ENCODE data around the gene GPRASP1. TPM values are rescaled to one million over a fixed set of nuclear protein-coding genes. Genes with fewer than 3 reads are reported as not detected.
A peak's percentile ranks its signal among the peaks of the same experiment; 100 is the strongest.

Gene GPRASP1
- total and polyA plus RNA-seq, 4 donors, result 0.51 to 3.8 (median 1.9) TPM

DNA sequence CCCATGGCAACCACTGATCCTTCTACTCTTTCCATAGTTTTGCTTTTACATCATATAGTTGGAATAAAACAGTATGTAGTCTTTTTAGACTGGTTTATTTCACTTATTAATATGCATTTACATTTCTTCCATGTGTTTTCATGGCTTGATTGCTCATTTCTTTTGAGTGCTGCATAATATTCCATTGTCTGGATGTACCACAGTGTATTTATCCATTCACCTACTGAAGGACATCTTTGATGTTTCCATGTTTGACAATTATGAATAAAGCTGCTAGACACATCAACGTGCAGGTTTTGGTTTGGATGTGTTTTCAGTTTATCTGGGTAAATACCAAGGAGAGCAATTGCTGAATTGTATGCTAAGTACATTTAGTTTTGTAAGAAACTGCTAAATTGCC lies 13.7 kb upstream of the GPRASP1 start:
- Histone ChIP-seq H3K9me3 (ENCODE audit: control insufficient read depth in 4 of 4, low read length in 3 of 4) (no peaks in the 10 kb centered on the region), H3K36me3 (ENCODE audit: control insufficient read depth in 4 of 4, insufficient read depth in 3 of 4, low read depth in 1 of 4, low read length in 3 of 4) (peaks cover 0 to 1% (median 0%) of the 10 kb centered on the region in 4 donors), H3K27me3 (ENCODE audit: control insufficient read depth in 4 of 4, insufficient read depth in 4 of 4, low read length in 3 of 4) (no peaks in the 10 kb centered on the region), H3K4me3 (ENCODE audit: low read depth in 1 of 3, low read length in 3 of 3) (no peak overlapping the region), H3K4me1 (ENCODE audit: control insufficient read depth in 4 of 4, insufficient read depth in 4 of 4, low read length in 3 of 4) (no peaks in the 10 kb centered on the region), H3K9ac (ENCODE audit: low read depth in 1 of 2, low read length in 2 of 2) (no peak overlapping the region), H3K27ac (ENCODE audit: low read depth in 1 of 2, low read length in 2 of 2) (no peak overlapping the region)
- WGBS, result 97% methylated on average over 1 of the region's 1 CpG
- TF ChIP-seq GABPA (IDR thresholded peaks at IDR 0.05 in 1 of 2, conservative IDR thresholded peaks at IDR 0.05 in 1 of 2), result no peak
- TF ChIP-seq YY1 (IDR thresholded peaks at IDR 0.05), result no peak
- no peak for TF ChIP-seq NR2F2 (IDR thresholded peaks at IDR 0.05)
- no peak for TF ChIP-seq SP1 (IDR thresholded peaks at IDR 0.05)
- no peak for TF ChIP-seq RAD21 (IDR thresholded peaks at IDR 0.05)
- TF ChIP-seq, protein P1, sequence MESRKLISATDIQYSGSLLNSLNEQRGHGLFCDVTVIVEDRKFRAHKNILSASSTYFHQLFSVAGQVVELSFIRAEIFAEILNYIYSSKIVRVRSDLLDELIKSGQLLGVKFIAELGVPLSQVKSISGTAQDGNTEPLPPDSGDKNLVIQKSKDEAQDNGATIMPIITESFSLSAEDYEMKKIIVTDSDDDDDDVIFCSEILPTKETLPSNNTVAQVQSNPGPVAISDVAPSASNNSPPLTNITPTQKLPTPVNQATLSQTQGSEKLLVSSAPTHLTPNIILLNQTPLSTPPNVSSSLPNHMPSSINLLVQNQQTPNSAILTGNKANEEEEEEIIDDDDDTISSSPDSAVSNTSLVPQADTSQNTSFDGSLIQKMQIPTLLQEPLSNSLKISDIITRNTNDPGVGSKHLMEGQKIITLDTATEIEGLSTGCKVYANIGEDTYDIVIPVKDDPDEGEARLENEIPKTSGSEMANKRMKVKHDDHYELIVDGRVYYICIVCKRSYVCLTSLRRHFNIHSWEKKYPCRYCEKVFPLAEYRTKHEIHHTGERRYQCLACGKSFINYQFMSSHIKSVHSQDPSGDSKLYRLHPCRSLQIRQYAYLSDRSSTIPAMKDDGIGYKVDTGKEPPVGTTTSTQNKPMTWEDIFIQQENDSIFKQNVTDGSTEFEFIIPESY (IDR thresholded peaks at IDR 0.05), result no peak
- no peak for TF ChIP-seq EGR1 (IDR thresholded peaks at IDR 0.05; ENCODE audit: low read depth in 2 of 2)
- TF ChIP-seq HNF4A (conservative IDR thresholded peaks at IDR 0.05), result no peak
- no peak for TF ChIP-seq ATF3 (IDR thresholded peaks at IDR 0.05)
- DNase-seq (ENCODE audit: low spot score), result no peak

GRCh38 chrX:102650903-102651241 lies 411 bp upstream of the GPRASP1 start:
- H3K9ac ChIP-seq (ENCODE audit: low read depth in 1 of 2, low read length in 2 of 2), result no peak overlapping the region
- no peak for TF ChIP-seq FOXA1 (IDR thresholded peaks at IDR 0.05)
- TF ChIP-seq, protein P2, sequence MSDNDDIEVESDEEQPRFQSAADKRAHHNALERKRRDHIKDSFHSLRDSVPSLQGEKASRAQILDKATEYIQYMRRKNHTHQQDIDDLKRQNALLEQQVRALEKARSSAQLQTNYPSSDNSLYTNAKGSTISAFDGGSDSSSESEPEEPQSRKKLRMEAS (IDR thresholded peaks at IDR 0.05), result no peak
- TF ChIP-seq, protein P1 (IDR thresholded peaks at IDR 0.05), result no peak
- TF ChIP-seq EGR1 (IDR thresholded peaks at IDR 0.05; ENCODE audit: low read depth in 2 of 2), result no peak
- H3K36me3 ChIP-seq (ENCODE audit: control insufficient read depth in 4 of 4, insufficient read depth in 3 of 4, low read depth in 1 of 4, low read length in 3 of 4), result no peaks in the 10 kb centered on the region
- no peaks in the 10 kb centered on the region for H3K27me3 ChIP-seq (ENCODE audit: control insufficient read depth in 4 of 4, insufficient read depth in 4 of 4, low read length in 3 of 4)
- WGBS, result 10% methylated on average over 23 of the region's 23 CpGs
- H3K4me1 ChIP-seq (ENCODE audit: control insufficient read depth in 4 of 4, insufficient read depth in 4 of 4, low read length in 3 of 4), result peaks cover 0 to 7% (median 1%) of the 10 kb centered on the region in 4 donors
- DNase-seq (ENCODE audit: low spot score), result no peak
- H3K27ac ChIP-seq (ENCODE audit: low read depth in 1 of 2, low read length in 2 of 2), result no peak overlapping the region
- H3K4me3 ChIP-seq (ENCODE audit: low read depth in 1 of 3, low read length in 3 of 3), result peak overlapping the region in 2 of 3 donors; percentile 55 to 60
- no peaks in the 10 kb centered on the region for H3K9me3 ChIP-seq (ENCODE audit: control insufficient read depth in 4 of 4, low read length in 3 of 4)

DNA sequence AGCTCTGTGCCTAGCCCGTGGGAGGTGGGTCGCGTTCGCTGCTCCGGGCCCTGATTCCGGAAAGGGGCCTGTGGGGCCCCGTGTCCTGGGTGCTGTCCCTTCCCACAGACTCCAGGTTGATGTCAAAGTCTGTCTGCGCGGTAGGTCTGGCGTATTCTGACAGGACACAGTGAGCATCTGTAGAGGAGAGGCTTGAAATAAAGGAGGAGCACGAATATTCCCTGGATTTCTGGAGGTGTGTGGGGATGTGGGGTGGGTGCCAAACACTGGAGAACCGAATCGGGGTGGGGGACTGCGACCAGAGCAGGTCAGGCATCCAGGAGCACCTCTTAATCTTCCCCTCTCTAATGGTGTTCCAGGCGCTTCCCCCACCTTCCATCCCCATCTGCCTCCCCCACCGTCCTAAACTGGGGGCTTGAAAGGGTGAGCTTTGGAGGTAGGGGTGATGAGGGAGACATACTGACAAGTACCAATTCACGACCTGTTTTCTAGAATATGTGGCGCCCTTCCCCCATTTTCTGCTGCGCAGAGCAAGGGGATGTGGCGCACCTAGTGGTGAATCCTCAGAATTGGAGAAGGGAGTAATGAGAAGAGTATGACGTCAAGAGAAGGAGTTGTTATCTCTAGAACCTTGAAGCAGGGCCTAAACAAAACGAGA lies 877 bp downstream of the GPRASP1 start:
- no peaks in the 10 kb centered on the region for H3K9me3 ChIP-seq (ENCODE audit: control insufficient read depth in 4 of 4, low read length in 3 of 4)
- H3K36me3 ChIP-seq (ENCODE audit: control insufficient read depth in 4 of 4, insufficient read depth in 3 of 4, low read depth in 1 of 4, low read length in 3 of 4), result no peaks in the 10 kb centered on the region
- peaks cover 0 to 7% (median 1%) of the 10 kb centered on the region in 4 donors for H3K4me1 ChIP-seq (ENCODE audit: control insufficient read depth in 4 of 4, insufficient read depth in 4 of 4, low read length in 3 of 4)
- no peak for TF ChIP-seq NR2F2 (IDR thresholded peaks at IDR 0.05)
- TF ChIP-seq, protein P2 (IDR thresholded peaks at IDR 0.05), result no peak
- TF ChIP-seq, protein P3, sequence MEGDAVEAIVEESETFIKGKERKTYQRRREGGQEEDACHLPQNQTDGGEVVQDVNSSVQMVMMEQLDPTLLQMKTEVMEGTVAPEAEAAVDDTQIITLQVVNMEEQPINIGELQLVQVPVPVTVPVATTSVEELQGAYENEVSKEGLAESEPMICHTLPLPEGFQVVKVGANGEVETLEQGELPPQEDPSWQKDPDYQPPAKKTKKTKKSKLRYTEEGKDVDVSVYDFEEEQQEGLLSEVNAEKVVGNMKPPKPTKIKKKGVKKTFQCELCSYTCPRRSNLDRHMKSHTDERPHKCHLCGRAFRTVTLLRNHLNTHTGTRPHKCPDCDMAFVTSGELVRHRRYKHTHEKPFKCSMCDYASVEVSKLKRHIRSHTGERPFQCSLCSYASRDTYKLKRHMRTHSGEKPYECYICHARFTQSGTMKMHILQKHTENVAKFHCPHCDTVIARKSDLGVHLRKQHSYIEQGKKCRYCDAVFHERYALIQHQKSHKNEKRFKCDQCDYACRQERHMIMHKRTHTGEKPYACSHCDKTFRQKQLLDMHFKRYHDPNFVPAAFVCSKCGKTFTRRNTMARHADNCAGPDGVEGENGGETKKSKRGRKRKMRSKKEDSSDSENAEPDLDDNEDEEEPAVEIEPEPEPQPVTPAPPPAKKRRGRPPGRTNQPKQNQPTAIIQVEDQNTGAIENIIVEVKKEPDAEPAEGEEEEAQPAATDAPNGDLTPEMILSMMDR (IDR thresholded peaks at IDR 0.05; ENCODE audit: low read depth, low read length, missing input control), result peak; percentile 39
- TF ChIP-seq RAD21 (IDR thresholded peaks at IDR 0.05), result peak; percentile 40 to 65
- peak; percentile 36 for DNase-seq (ENCODE audit: low spot score)
- 12% methylated on average over 22 of the region's 22 CpGs for WGBS
- peak overlapping the region in 2 of 3 donors; percentile 55 to 60 for H3K4me3 ChIP-seq (ENCODE audit: low read depth in 1 of 3, low read length in 3 of 3)
- peak overlapping the region; percentile 30 to 53 for H3K27ac ChIP-seq (ENCODE audit: low read depth in 1 of 2, low read length in 2 of 2)
- H3K9ac ChIP-seq (ENCODE audit: low read depth in 1 of 2, low read length in 2 of 2), result peak overlapping the region in 1 of 2 donors; percentile 28
- no peaks in the 10 kb centered on the region for H3K27me3 ChIP-seq (ENCODE audit: control insufficient read depth in 4 of 4, insufficient read depth in 4 of 4, low read length in 3 of 4)

All from liver (tissue), 9 donors.